Measurements from ENCODE around the gene VPS13A. TPM values are rescaled to one million over a fixed set of nuclear protein-coding genes. Genes with fewer than 3 reads are reported as not detected.

Gene VPS13A
- total and polyA plus RNA-seq, 9 of the 15 experiments (the other 6 are each of a cell fraction or from before 2014, with no cell fraction given) = 5.6 to 29.9 (median 14.7) TPM

DNA sequence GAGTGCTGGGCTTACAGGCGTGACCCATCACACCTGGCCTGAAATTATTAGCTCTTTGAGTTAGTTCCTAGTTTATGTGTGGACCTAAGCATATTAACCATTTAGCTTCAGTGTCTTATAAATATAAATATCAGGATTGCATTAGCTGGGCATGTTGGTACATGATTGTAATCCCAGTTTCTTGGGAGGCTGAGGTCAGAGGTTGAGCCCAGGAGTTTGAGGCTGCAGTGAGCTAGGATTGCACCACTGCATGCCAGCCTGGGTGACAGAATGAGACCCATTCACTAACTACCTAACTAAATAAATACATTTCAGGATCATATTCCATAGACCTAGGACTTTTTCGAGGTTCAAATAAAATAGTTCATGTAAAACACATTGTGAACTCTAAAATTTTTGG, 129.8 kb downstream of the VPS13A start:
- Histone ChIP-seq H3K4me1 (replicated peaks in 1 of 2; ENCODE audit: control insufficient read depth in 2 of 2, insufficient read depth in 2 of 2, low read length in 2 of 2) (no peaks in the 10 kb centered on the region), H3K9ac (ENCODE audit: insufficient read depth in 1 of 2, low read depth in 2 of 2, low read length in 2 of 2) (no peak overlapping the region), H3K79me2 (ENCODE audit: control insufficient read depth, insufficient read depth, low read length) (no peaks in the 10 kb centered on the region), H3K36me3 (ENCODE audit: control insufficient read depth, insufficient read depth, low read length) (peaks cover 9% of the 10 kb centered on the region; the same call in 1 of the 3 replicates), H3K27ac (ENCODE audit: extremely low read depth, low read depth, low read length) (no peak overlapping the region), H2AFZ (ENCODE audit: low read depth, low read length) (no peak overlapping the region), H3K4me3 (no peak overlapping the region), H4K20me1 (replicated peaks; ENCODE audit: control insufficient read depth, insufficient read depth, low read length) (no peaks in the 10 kb centered on the region), H3K27me3 (ENCODE audit: control insufficient read depth in 2 of 2, insufficient read depth in 2 of 2, low read length in 2 of 2) (no peaks in the 10 kb centered on the region), H3K9me1 (ENCODE audit: control insufficient read depth, insufficient read depth, low read length) (no peaks in the 10 kb centered on the region), H3K4me2 (ENCODE audit: insufficient read depth, low read length) (no peak overlapping the region), H3K9me3 (replicated peaks; ENCODE audit: control insufficient read depth, insufficient read depth, low read depth, low read length) (no peaks in the 10 kb centered on the region)
- intact Hi-C loops (cut with micrococcal nuclease) = no loop called here
- FAIRE-seq (no peak), ATAC-seq (no peak), DNase-seq (ENCODE audit: extremely low read depth in 1 of 4, low spot score in 3 of 4) (no peak)
- ChIA-PET CTCF (ENCODE audit: low intra/inter-chr PET ratio) (no interaction called here), POLR2A (no interaction called here)
- BruUV-seq (replicated peaks) = no TSS peak
- in situ Hi-C loops (cut with MboI) = no loop called here
- TF ChIP-seq NR4A1 (CRISPR knock-in tag; IDR thresholded peaks at IDR 0.05) (no peak), NR4A1 (tag; IDR thresholded peaks at IDR 0.05) (no peak), ZNF766 (CRISPR knock-in tag; conservative IDR thresholded peaks at IDR 0.05) (no peak), SMAD4 (CRISPR knock-in tag; conservative IDR thresholded peaks at IDR 0.05) (no peak), ZNF507 (tag; conservative IDR thresholded peaks at IDR 0.05) (no peak)
- TF ChIP-seq, protein P1, sequence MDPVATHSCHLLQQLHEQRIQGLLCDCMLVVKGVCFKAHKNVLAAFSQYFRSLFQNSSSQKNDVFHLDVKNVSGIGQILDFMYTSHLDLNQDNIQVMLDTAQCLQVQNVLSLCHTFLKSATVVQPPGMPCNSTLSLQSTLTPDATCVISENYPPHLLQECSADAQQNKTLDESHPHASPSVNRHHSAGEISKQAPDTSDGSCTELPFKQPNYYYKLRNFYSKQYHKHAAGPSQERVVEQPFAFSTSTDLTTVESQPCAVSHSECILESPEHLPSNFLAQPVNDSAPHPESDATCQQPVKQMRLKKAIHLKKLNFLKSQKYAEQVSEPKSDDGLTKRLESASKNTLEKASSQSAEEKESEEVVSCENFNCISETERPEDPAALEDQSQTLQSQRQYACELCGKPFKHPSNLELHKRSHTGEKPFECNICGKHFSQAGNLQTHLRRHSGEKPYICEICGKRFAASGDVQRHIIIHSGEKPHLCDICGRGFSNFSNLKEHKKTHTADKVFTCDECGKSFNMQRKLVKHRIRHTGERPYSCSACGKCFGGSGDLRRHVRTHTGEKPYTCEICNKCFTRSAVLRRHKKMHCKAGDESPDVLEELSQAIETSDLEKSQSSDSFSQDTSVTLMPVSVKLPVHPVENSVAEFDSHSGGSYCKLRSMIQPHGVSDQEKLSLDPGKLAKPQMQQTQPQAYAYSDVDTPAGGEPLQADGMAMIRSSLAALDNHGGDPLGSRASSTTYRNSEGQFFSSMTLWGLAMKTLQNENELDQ (CRISPR knock-in tag; IDR thresholded peaks at IDR 0.05; ENCODE audit: borderline replicate concordance) = no peak
- 77% methylated on average over 2 of the region's 2 CpGs for WGBS (ENCODE audit: insufficient coverage, low coverage, missing lambda C conversion rate)

All from K562 (cell line).